NT2/D1 (cell line): ENCODE data around the gene DZIP1.

Experiments used
- SUZ12 ChIP-seq: IDR thresholded peaks from 2 replicates; pipeline ENCODE4 v1.6.1; 2011; ENCODE audit not compliant: insufficient read length, insufficient read depth; ENCODE audit errors: extremely low read depth
- YY1 ChIP-seq: IDR thresholded peaks from 2 replicates; pipeline ENCODE4 v1.6.1; 2011; ENCODE audit not compliant: insufficient read length, insufficient read depth
- ZNF274 ChIP-seq: IDR thresholded peaks from 2 replicates; pipeline ENCODE4 v1.6.1; 2011; ENCODE audit warnings: mild to moderate bottlenecking, low read depth, low read length

- TF ChIP-seq YY1, result no peak
- TF ChIP-seq SUZ12, result no peak
- TF ChIP-seq ZNF274, result no peak
Measured at GRCh38 chr13:95547531-95548167, 96.9 kb downstream of the DZIP1 start.
